Epithelial cell of proximal tubule (primary cell): ENCODE measurements around the gene FNTB. TPM values are rescaled to one million over a fixed set of nuclear protein-coding genes. Genes with fewer than 3 reads are reported as not detected.

Experiments
- DNase-seq: peaks from one replicate; pipeline ENCODE4 v3.0.0-alpha.2; 2011; ENCODE audit warnings: low read depth
- H3K4me3 ChIP-seq: 2 replicates; pipeline ENCODE4 v1.5.1; 2011; ENCODE audit warnings: low read depth, mild to moderate bottlenecking, low read length
- CTCF ChIP-seq: conservative IDR thresholded peaks from 2 replicates; pipeline ENCODE4 v1.5.1; 2012; ENCODE audit warnings: low read depth, mild to moderate bottlenecking, low read length
- total RNA-seq: library from RNA; depleted of rRNA; stranded (reverse); fragments of >200 nt; gene quantifications from 2 replicates; pipeline ENCODE4 v1.2.3, GENCODE V29; 2015

FNTB gene
- total RNA-seq, 1 donor from 2014 or later = 16.6 TPM

GRCh38 chr14:65095633-65096205 is 109.0 kb downstream of the FNTB start:
- no peak for DNase-seq
- H3K4me3 ChIP-seq = no peak overlapping the region
- no peak for TF ChIP-seq CTCF

- DNase-seq = no peak
- H3K4me3 ChIP-seq = no peak overlapping the region
- TF ChIP-seq CTCF = no peak
Measured at GRCh38 chr14:65096323-65097089, 109.8 kb downstream of the FNTB start.

GRCh38 chr14:65098586-65098985 is 111.9 kb downstream of the FNTB start:
- peak overlapping the region; percentile 7 for H3K4me3 ChIP-seq
- no peak for TF ChIP-seq CTCF

GRCh38 chr14:65100922-65101541 is 114.3 kb downstream of the FNTB start:
- DNase-seq = no peak
- peak overlapping the region; percentile 96 for H3K4me3 ChIP-seq
- TF ChIP-seq CTCF = no peak

More at GRCh38 chr14:65098586-65098985, 111.9 kb downstream of the FNTB start:
- DNase-seq = no peak

GRCh38 chr14:65101631-65102440 is 115.1 kb downstream of the FNTB start:
- no peak for DNase-seq
- peak overlapping the region; percentile 96 for H3K4me3 ChIP-seq
- no peak for TF ChIP-seq CTCF

- DNase-seq = peak; percentile 79
- TF ChIP-seq CTCF = no peak
- peak within 1 kb of the TSS; percentile 96 for H3K4me3 ChIP-seq
Measured at GRCh38 chr14:65102441-65103149, 115.9 kb downstream of the FNTB start, which contains the start of gene MAX. Gene MAX (minus strand): TSS chr14:65102517. CDS start chr14:65102339, 178 bp downstream.
